ENCODE measurements around the gene SLC22A4.

Gene SLC22A4

GRCh38 chr5:132342291-132343180, 48.3 kb downstream of the SLC22A4 start:
- no peak for DNase-seq

DNA sequence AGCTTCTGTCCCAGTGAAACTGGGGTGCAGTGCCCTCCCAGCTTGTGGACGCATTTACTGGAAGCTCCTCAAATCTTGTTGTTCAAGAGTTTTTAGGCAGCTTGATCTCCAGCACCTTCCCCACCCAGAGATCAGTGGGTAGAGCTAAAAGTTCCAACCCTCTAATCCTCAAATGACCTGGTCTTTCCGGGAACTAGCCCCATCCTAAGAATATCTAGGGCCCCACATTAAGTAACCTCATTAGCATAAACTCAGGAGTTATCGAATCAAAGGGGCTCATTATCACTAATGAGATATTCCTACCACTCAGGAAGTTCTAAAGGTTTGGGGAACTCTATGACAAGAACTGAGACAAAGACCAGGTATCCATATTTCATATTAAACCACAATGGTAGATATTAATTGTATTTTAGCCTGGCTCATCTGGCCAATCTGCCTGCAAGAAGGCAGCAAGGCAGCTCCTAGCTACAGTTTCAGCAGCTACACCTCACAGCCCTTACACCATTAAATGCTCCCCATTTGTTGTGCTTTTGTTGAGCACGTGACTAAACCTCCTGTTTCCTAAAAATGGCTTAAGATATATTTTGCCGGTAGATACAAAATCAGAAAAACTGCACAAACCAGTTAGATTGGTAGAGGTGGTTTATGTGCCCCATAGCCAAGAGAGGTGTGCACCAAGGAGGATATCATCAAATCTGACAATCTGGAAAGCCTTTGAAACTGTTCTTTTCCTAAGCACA, 50.8 kb downstream of the SLC22A4 start:
- no peak for DNase-seq

DNA sequence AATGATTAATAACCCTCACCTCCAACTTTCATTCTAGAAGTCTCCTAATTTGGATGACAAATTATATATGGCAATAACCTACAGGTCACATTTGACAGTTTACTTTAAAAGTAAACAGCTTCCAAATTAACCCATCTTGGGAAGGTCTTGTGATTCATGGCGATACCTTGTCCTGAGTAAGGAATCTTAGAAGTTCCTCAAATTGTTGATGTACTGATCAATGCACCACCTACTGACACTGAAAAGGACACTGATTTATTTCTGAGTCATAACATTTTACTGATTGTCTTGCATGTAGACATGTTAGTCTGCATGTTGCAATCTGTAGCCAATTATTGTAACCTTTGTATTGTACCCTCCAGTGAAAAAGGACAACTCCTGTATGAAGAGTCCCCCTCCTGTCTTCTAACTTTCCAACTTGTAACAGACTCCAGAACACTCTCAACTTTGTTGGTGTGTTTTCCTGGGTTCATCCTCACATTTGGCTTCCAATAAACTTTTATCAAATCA, 59.3 kb downstream of the SLC22A4 start:
- DNase-seq: no peak

DNA sequence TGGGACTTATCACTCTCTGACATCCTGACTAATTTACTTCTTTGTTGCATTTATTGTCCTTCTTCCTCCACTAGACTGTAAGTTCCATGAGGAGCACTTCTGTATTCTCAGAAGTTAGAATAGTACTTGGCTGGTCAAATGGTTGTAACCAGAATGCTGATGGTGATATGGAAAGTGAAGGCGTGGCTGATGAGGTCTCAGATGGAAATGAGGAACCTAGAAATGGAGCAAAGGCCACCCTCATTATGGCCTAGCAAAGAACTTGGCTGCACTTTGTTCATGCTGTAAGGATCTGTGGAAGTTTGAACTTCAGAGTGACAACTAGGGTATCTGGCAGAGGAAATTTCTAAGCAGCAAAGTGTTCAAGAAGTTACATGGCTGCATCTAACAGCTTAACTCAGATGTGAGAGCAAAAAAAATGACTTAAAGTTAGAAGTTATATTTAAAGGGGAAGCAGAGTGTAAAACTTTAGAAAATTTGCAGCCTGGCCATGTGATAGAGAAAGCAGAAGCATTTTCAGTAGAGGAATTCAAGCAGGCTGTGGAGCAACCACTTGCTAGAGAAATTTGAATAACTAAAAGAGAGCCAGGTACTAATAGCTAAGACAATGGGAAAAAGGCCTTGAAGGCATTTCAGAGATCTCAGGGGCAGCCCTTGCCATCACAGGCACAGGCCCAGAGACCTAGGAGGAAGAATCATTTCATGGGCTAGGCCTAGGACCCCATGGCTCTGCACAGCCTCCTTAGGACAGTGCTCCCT, 60.4 kb downstream of the SLC22A4 start:
- DNase-seq: no peak

GRCh38 chr5:132355140-132355765, 61.1 kb downstream of the SLC22A4 start:
- no peak for DNase-seq

- DNase-seq: no peak
These were observed 64.6 kb downstream of the SLC22A4 start for GRCh38 chr5:132358775-132359174.

- DNase-seq: no peak
These were observed 67.9 kb downstream of the SLC22A4 start for GRCh38 chr5:132362086-132362485.

GRCh38 chr5:132363431-132364112, 69.4 kb downstream of the SLC22A4 start:
- peak in 2 of 14 donors; percentile 14 to 25 for DNase-seq

DNA sequence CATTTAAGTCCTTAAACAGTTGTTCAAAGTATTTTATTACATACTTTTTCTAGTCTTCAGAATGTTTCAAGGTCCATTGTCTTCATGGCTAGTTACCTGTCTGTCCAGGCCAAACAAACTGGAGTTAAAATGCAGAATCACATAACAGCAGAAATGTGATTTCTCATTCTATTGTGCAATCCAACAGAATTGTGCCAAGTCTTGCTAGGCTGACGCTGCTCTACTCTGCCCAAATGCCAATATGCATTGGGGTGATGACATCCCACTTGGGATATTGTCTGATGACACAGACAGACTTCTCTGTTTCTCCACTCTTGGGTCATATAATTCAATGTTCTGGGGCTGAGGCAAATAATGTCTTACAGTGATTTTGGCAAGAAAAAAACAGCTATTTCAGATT, 70.1 kb downstream of the SLC22A4 start:
- DNase-seq: no peak

GRCh38 chr5:132365213-132365612, 71.0 kb downstream of the SLC22A4 start:
- DNase-seq: no peak

DNA sequence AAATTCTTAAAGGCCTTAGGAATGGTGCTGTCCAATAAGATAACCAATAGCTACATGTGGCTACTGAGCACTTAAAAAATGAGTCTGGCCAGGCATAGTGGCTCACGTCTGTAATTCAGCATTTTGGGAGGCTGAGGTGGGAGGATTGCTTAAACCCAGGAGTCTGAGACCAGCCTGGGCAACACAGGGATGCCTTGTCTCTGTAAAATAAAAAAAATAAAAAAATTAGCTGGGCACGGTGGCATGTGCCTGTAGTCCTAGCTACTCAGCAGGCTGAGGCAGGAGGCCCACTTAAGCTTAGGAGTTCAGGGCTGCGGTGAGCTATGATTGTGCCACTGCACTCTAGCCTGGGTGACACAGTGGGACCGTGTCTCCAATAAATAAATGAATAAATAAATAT, 74.0 kb downstream of the SLC22A4 start:
- DNase-seq: no peak

- no peak for DNase-seq
These were observed 74.8 kb downstream of the SLC22A4 start for GRCh38 chr5:132369007-132369473.

DNA sequence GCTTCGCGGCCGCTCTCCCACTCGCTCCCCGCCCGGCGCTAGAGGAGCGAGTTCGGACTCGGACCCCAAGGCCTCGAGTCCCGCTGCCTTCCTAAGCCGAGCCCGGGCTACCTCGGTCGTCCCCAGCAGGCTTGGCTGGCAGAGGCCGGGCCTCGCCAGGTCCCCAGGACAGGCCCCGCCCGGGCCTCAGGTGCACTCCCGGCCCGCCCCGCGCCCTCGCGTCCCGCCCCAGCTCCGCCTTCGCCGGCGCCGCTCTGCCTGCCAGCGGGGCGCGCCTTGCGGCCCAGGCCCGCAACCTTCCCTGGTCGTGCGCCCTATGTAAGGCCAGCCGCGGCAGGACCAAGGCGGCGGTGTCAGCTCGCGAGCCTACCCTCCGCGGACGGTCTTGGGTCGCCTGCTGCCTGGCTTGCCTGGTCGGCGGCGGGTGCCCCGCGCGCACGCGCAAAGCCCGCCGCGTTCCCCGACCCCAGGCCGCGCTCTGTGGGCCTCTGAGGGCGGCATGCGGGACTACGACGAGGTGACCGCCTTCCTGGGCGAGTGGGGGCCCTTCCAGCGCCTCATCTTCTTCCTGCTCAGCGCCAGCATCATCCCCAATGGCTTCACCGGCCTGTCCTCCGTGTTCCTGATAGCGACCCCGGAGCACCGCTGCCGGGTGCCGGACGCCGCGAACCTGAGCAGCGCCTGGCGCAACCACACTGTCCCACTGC, 75.4 kb downstream of the SLC22A4 start, which contains the start of gene SLC22A5:
SLC22A5 (plus strand) TSS at position 237 of the 707 bp plus-strand sequence; CDS start at position 500, 263 bp downstream.
- DNase-seq: peak in 11 of 14 donors; percentile 35 to 87 (median 69)

- DNase-seq: no peak
These were observed 76.2 kb downstream of the SLC22A4 start for GRCh38 chr5:132370181-132370970.

- DNase-seq: peak in 2 of 14 donors; percentile 13 to 41
These were observed 76.9 kb downstream of the SLC22A4 start for GRCh38 chr5:132370971-132371602.

GRCh38 chr5:132371603-132371994, 77.4 kb downstream of the SLC22A4 start:
- no peak for DNase-seq

DNA sequence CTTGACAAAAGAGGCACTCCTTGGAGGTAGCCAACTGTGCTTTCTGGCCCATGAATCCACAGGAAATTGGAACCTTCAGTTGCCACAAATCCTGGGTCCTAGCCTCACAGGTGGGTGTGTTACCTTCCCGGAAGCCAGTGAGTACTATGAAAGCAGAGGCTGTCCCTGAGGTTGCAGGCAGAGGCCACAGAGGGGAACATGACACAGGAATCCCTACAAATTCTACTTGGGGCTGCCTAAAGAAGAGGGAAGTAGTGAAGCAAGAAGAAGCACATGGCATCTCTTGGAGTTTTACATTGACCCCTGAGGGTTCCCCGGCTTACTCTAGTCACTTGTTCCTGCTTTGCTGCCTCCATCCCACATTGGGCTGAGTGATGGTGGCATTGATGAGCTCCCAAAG, 77.9 kb downstream of the SLC22A4 start:
- no peak for DNase-seq

DNA sequence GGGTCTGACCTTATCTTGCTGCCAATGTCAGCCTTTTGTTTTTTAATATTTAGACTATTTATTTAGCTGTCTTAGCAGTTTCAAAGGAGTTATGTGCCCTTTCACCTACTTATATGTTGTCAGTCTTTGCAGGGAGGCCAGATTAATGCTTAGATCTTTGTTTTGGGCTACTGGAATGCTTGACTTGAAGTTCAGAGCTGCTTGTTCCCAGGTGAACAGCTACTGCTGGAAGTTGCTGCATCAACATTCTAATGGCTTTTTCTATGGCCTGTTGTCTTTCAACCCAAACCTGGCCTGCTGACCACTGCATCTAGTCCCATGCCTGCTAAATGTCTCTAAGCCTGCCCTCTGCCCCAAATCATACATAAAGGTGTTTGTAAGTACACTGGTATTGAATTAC, 78.3 kb downstream of the SLC22A4 start:
- no peak for DNase-seq

DNA sequence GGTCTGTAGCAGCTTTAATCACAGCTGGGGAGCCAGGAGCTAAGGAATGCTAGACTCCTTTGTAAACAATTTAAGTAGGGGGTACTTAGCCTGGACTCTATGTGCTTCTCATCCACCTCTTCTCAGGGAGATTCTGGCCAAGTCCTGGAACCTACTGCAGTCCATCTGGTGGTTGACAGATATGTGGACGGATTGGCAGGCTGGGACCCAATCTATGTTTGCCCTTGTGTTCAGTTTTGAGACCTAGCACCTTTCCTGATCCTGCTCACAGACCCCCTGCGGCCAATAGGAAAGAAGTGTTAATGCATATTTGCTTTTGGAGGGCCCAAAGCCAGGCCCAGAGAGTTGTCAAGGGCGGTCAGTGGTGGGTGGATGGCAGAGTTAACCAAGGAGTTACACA, 81.8 kb downstream of the SLC22A4 start:
- peak in 1 of 14 donors; percentile 59 for DNase-seq
